A549 (cell line): Measurements from ENCODE around the gene SCNN1B. TPM values are rescaled to one million over a fixed set of nuclear protein-coding genes. Genes with fewer than 3 reads are reported as not detected.
A peak's percentile ranks its signal among the peaks of the same experiment; 100 is the strongest.

ENCODE experiments used
- ATAC-seq, 2 experiments: fragments of 200-7000 bp in 1 of 2; fragments of >200 bp in 1 of 2; cut with Nextera tagmentation in 1 of 2; cut with Tn5 transposase in 1 of 2; 3 replicates each; pipeline versions ENCODE4 v1.8.0 to v1.9.1; 2018 to 2020; ENCODE audit warnings: mild to moderate bottlenecking in 1 of 2, moderate library complexity in 1 of 2
- CTCF ChIA-PET: fragments of 300-600 bp; sonication (Branson Sonifier 250); formaldehyde crosslinking; extraction: SDS; loops from one replicate; lab custom pipeline; 2021; ENCODE audit warnings: antibody characterized with exemption, inconsistent platforms; lab: Yijun Ruan, JAX
- POLR2A ChIA-PET: fragments of 350-600 bp; formaldehyde crosslinking; extraction: SDS; loops from one replicate; lab custom pipeline; 2021; ENCODE audit warnings: antibody characterized with exemption, inconsistent platforms; lab: Yijun Ruan, JAX
- DNase-seq, 2 experiments: peaks; one replicate each; pipeline versions ENCODE4 v3.0.0 to v3.0.0-alpha.2; 2011 to 2016; ENCODE audit warnings: low read depth in 1 of 2, low spot score in 1 of 2
- FAIRE-seq: peaks from 2 replicates; lab custom pipeline; 2011; peaks lifted over from hg19 to GRCh38; lab: Jason Lieb, UNC
- H3K27ac ChIP-seq, 2 experiments: fragments of >200 bp; sonication (Bioruptor Twin); formaldehyde crosslinking; 3 replicates each; pipeline ENCODE4 v1.5.1; 2016 to 2017
- H3K4me1 ChIP-seq: fragments of >200 bp; sonication (Bioruptor Twin); formaldehyde crosslinking; 3 replicates; pipeline ENCODE4 v1.6.1; 2016
- H3K4me2 ChIP-seq: fragments of >200 bp; sonication (Bioruptor Twin); formaldehyde crosslinking; 3 replicates; pipeline ENCODE4 v1.6.1; 2016
- H3K4me3 ChIP-seq: fragments of >200 bp; sonication (Bioruptor Twin); formaldehyde crosslinking; 3 replicates; pipeline ENCODE4 v1.5.1; 2016
- H3K9me3 ChIP-seq: fragments of >200 bp; sonication (Bioruptor Twin); formaldehyde crosslinking; 3 replicates; pipeline ENCODE4 v1.6.1; 2016
- BHLHE40 ChIP-seq: IDR thresholded peaks from 2 replicates; pipeline ENCODE4 v1.6.1; 2012; ENCODE audit warnings: low read depth, low read length, inconsistent platforms
- CBX2 ChIP-seq: fragments of 200-600 bp; sonication (generic); IDR thresholded peaks from 2 replicates; pipeline ENCODE4 v1.6.1; 2016; ENCODE audit warnings: low read depth, mild to moderate bottlenecking, borderline replicate concordance
- CHD2 ChIP-seq: fragments of 150-350 bp; IDR thresholded peaks from 2 replicates; pipeline ENCODE4 v1.6.1; 2014; ENCODE audit warnings: low read length; ENCODE audit not compliant: partially characterized antibody
- EHF ChIP-seq: fragments of 250-450 bp; sonication (Bioruptor Pico); IDR thresholded peaks from 2 replicates; pipeline ENCODE4 v1.5.0; 2020; ENCODE audit warnings: mild to moderate bottlenecking
- FOSB ChIP-seq: fragments of 250-450 bp; sonication (Bioruptor Pico); IDR thresholded peaks from 2 replicates; pipeline ENCODE4 v1.5.0; 2020; ENCODE audit warnings: mild to moderate bottlenecking, moderate library complexity
- GATA3 ChIP-seq: IDR thresholded peaks from 2 replicates; pipeline ENCODE4 v1.6.1; 2012; ENCODE audit warnings: borderline replicate concordance
- HEYL ChIP-seq: fragments of 250-450 bp; sonication (Bioruptor Pico); IDR thresholded peaks from 2 replicates; pipeline ENCODE4 v1.8.0; 2021; ENCODE audit warnings: mild to moderate bottlenecking, moderate library complexity
- HOXA7 ChIP-seq: fragments of 250-450 bp; sonication (Bioruptor Pico); IDR thresholded peaks from 2 replicates; pipeline ENCODE4 v1.5.0; 2020; ENCODE audit warnings: mild to moderate bottlenecking, moderate library complexity
- HOXB13 ChIP-seq: fragments of 250-450 bp; sonication (Bioruptor Pico); IDR thresholded peaks from 2 replicates; pipeline ENCODE4 v1.5.0; 2020; ENCODE audit warnings: low read depth, mild to moderate bottlenecking, moderate library complexity
- JUNB ChIP-seq: fragments of >200 bp; sonication (Bioruptor Twin); formaldehyde crosslinking; IDR thresholded peaks from 2 replicates; pipeline ENCODE4 v1.6.1; 2016
- MAFK ChIP-seq: fragments of 450-650 bp; IDR thresholded peaks from 2 replicates; pipeline ENCODE4 v1.6.1; 2014; ENCODE audit not compliant: partially characterized antibody
- MAZ ChIP-seq: fragments of 150-350 bp; IDR thresholded peaks from 2 replicates; pipeline ENCODE4 v1.6.1; 2014; ENCODE audit warnings: antibody characterized with exemption, low read depth, low read length, borderline replicate concordance
- MYC ChIP-seq: IDR thresholded peaks from 2 replicates; pipeline ENCODE4 v1.6.1; 2012; ENCODE audit warnings: mild to moderate bottlenecking, inconsistent platforms, low read length, improper control_type of control experiment, borderline replicate concordance
- NPAS2 ChIP-seq: fragments of 250-450 bp; sonication (Bioruptor Pico); IDR thresholded peaks from 2 replicates; pipeline ENCODE4 v1.8.0; 2022; ENCODE audit warnings: mild to moderate bottlenecking, moderate library complexity, borderline replicate concordance
- RAD21 ChIP-seq, 2 experiments: fragments of >200 bp in 1 of 2; sonication (Bioruptor Twin) in 1 of 2; formaldehyde crosslinking in 1 of 2; IDR thresholded peaks in 1 of 2; conservative IDR thresholded peaks in 1 of 2; 2 replicates in 1 of 2; 3 replicates in 1 of 2; pipeline ENCODE4 v1.6.1; 2012 to 2018; ENCODE audit warnings: inconsistent platforms in 1 of 2
- RNF2 ChIP-seq: fragments of 200-600 bp; sonication (generic); IDR thresholded peaks from 2 replicates; pipeline ENCODE4 v1.6.1; 2016; ENCODE audit warnings: low read depth, mild to moderate bottlenecking, antibody characterized with exemption, moderate library complexity, borderline replicate concordance
- ZC3H11A ChIP-seq: fragments of 450-650 bp; IDR thresholded peaks from 2 replicates; pipeline ENCODE4 v1.6.1; 2014; ENCODE audit warnings: antibody characterized with exemption, mild to moderate bottlenecking
- ZSCAN20 ChIP-seq: fragments of 250-450 bp; sonication (Bioruptor Pico); IDR thresholded peaks from 2 replicates; pipeline ENCODE4 v1.8.0; 2022; ENCODE audit warnings: mild to moderate bottlenecking, moderate library complexity
- WGBS: methylation state at CpG from one replicate; pipeline ENCODE4 v1.1.6; 2017; ENCODE audit errors: missing lambda C conversion rate; 5-methylcytosine and 5-hydroxymethylcytosine counted together
- polyA plus RNA-seq, 4 experiments: library from polyadenylated mRNA; depleted of rRNA in 3 of 4; stranded (reverse); fragments of >200 nt; fragmentation: RNase III in 1 of 4; extraction: RNeasy Plus Mini Kit Qiagen cat#74134 plus additional on column Dnase treatment in 1 of 4; gene quantifications; 2 replicates in 3 of 4; 3 replicates in 1 of 4; pipeline ENCODE4 v1.2.3, GENCODE V29; 2011 to 2017
- TF ChIP-seq, protein P1 (sequence below): fragments of >200 bp; sonication (Bioruptor Twin); formaldehyde crosslinking; IDR thresholded peaks from 3 replicates; pipeline ENCODE4 v1.5.1; 2016
- TF ChIP-seq, protein P2 (sequence below): IDR thresholded peaks from 2 replicates; pipeline ENCODE4 v1.6.1; 2012
- TF ChIP-seq, protein P3 (sequence below): fragments of >200 bp; sonication (Bioruptor Twin); formaldehyde crosslinking; IDR thresholded peaks from 3 replicates; pipeline ENCODE4 v1.6.1; 2016

Gene SCNN1B
- polyA plus RNA-seq, 2 of the 4 experiments (the other 2 are of a cell fraction): 0.25 TPM; not detected in 1

DNA sequence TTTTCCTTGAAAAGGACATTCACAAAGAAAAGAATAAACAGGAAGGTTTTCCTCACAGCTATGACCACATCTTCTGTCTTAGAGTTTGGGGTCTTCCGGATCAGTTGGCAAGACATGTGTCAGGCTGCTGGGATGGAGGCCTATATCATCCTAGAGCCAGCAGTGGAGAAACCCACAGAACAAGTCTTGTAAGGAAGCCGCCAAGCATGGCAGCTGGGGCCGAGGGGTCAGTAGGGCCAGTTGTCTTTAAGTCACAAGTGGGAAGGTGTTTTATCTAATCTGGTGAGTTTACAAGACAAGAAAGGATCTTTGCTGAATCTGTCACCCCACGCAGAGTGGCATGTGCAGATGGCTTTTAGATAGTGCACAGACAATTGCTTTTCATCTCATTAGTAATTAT lies 25.7 kb downstream of the SCNN1B start:
- Histone ChIP-seq H3K9me3 (no peaks in the 10 kb centered on the region), H3K4me2 (no peak overlapping the region), H3K27ac (no peak overlapping the region), H3K4me3 (no peak overlapping the region)
- CTCF ChIA-PET: interaction anchor here (1.2 kb wide), 1 partner anchor 106 kb away, joined by 3 read pairs; no protein-coding TSS in a partner anchor
- 87% methylated on average over 4 of the region's 4 CpGs for whole genome bisulfite sequencing
- FAIRE-seq (no peak), DNase-seq (no peak)
- POLR2A ChIA-PET: no interaction called here
- TF ChIP-seq RAD21 (conservative IDR thresholded peaks at IDR 0.05 in 1 of 2, IDR thresholded peaks at IDR 0.05 in 1 of 2): no peak
- TF ChIP-seq BHLHE40: no peak
- TF ChIP-seq MAZ: no peak
- TF ChIP-seq JUNB: no peak
- TF ChIP-seq, protein P1, sequence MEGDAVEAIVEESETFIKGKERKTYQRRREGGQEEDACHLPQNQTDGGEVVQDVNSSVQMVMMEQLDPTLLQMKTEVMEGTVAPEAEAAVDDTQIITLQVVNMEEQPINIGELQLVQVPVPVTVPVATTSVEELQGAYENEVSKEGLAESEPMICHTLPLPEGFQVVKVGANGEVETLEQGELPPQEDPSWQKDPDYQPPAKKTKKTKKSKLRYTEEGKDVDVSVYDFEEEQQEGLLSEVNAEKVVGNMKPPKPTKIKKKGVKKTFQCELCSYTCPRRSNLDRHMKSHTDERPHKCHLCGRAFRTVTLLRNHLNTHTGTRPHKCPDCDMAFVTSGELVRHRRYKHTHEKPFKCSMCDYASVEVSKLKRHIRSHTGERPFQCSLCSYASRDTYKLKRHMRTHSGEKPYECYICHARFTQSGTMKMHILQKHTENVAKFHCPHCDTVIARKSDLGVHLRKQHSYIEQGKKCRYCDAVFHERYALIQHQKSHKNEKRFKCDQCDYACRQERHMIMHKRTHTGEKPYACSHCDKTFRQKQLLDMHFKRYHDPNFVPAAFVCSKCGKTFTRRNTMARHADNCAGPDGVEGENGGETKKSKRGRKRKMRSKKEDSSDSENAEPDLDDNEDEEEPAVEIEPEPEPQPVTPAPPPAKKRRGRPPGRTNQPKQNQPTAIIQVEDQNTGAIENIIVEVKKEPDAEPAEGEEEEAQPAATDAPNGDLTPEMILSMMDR: no peak
- no peak for TF ChIP-seq MAFK
- no peak for TF ChIP-seq GATA3
- TF ChIP-seq CHD2: no peak
- no peak for TF ChIP-seq HOXA7
- TF ChIP-seq MYC: no peak
- TF ChIP-seq ZC3H11A: no peak
- TF ChIP-seq HEYL (CRISPR knock-in tag): no peak
- TF ChIP-seq FOSB (CRISPR knock-in tag): no peak
- TF ChIP-seq HOXB13 (CRISPR knock-in tag): no peak
- TF ChIP-seq EHF: no peak
- TF ChIP-seq CBX2: no peak
- TF ChIP-seq NPAS2 (CRISPR knock-in tag): no peak
- no peak for TF ChIP-seq RNF2
- TF ChIP-seq, protein P2, sequence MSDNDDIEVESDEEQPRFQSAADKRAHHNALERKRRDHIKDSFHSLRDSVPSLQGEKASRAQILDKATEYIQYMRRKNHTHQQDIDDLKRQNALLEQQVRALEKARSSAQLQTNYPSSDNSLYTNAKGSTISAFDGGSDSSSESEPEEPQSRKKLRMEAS: no peak
- no peak for TF ChIP-seq ZSCAN20
- TF ChIP-seq, all 56 proteins: peak for 0
- no peak for ATAC-seq
- H3K4me1 ChIP-seq: peaks cover 19% of the 10 kb centered on the region; the same call in 2 of the 3 replicates

DNA sequence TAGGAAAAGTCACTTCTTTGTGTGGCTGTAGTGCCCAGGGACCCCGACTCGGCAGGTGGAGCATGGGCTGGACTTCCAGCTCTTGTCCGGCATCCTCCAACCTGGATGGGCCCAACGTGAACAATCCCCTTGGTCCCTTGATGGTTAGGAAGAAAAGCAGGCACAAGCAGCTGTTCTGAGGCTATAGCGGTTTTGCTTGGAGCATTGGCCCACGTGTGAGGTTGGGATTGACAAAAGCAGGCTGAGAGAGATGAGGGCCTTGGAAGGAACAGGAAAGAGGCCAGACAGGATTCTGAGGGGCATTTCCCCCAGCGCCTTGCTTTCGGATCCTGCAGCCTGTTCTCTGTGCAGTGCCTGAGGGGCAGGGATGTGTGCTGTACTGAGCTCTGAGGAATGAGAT lies 28.1 kb downstream of the SCNN1B start:
- Histone ChIP-seq H3K9me3 (no peaks in the 10 kb centered on the region), H3K4me1 (peaks cover 22% of the 10 kb centered on the region; the same call in 2 of the 3 replicates), H3K4me3 (no peak overlapping the region), H3K27ac (no peak overlapping the region), H3K4me2 (no peak overlapping the region)
- CTCF ChIA-PET: interaction anchor here (0.7 to 1.5 kb wide), 2 partner anchors 27 to 96 kb away, joined by 3 to 5 read pairs; no protein-coding TSS in a partner anchor
- POLR2A ChIA-PET: no interaction called here
- DNase-seq (no peak), ATAC-seq (no peak), FAIRE-seq (no peak)
- TF ChIP-seq, protein P3, sequence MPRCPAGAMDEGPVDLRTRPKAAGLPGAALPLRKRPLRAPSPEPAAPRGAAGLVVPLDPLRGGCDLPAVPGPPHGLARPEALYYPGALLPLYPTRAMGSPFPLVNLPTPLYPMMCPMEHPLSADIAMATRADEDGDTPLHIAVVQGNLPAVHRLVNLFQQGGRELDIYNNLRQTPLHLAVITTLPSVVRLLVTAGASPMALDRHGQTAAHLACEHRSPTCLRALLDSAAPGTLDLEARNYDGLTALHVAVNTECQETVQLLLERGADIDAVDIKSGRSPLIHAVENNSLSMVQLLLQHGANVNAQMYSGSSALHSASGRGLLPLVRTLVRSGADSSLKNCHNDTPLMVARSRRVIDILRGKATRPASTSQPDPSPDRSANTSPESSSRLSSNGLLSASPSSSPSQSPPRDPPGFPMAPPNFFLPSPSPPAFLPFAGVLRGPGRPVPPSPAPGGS: no peak
- 84% methylated on average over 8 of the region's 8 CpGs for WGBS

DNA sequence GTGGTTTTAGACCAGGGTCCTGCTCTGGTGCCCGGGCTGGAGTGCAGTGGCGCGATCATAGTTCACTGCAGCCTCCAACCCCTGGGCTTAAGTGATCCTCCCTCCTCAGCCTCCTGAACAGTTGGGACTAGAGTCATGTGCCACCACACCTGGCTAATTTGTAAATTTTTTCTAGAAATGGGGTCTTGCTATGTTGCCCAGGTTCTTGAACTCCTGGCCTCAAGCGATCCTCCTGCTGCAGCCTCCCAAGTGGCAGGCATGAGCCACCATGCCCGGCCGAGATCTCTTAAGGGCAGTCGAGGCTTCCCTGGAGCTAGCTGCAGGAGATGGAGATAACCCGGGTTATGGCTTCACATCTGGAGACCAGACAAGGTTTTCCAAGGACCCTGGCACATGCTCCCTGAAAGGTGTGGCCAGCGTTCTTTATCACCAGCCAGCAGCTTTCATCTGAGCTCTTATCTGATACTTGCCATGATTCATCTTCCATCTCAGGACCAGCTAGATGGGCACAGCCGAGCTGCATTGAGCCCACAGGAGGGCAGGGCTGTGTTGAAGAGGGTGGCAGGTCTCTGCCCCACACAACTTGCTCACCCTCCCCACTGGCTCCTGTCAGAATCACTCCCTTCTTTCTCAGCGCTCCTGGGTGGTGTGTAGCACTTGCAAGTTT lies 28.6 kb downstream of the SCNN1B start:
- DNase-seq (peak in 1 of 2 experiments; percentile 48), ATAC-seq (peak; percentile 55 to 57; a peak in 4 of 6 replicates), FAIRE-seq (no peak)
- H3K4me3 ChIP-seq: no peak overlapping the region
- TF ChIP-seq GATA3: peak; percentile 30; the same call in 1 of the 2 replicates
- no peak for TF ChIP-seq ZC3H11A
- H3K9me3 ChIP-seq: no peaks in the 10 kb centered on the region
- no peak overlapping the region for H3K4me2 ChIP-seq
- H3K27ac ChIP-seq: no peak overlapping the region
- CTCF ChIA-PET: interaction anchor here (0.7 to 2.2 kb wide), 5 partner anchors 23 to 103 kb away, joined by 3 to 9 read pairs (median 3); no protein-coding TSS in a partner anchor
- POLR2A ChIA-PET: no interaction called here
- peaks cover 18% of the 10 kb centered on the region; the same call in 1 of the 3 replicates for H3K4me1 ChIP-seq
- 65% methylated on average over 11 of the region's 11 CpGs for WGBS
